ENCODE measurements around the gene KDM2A.

KDM2A gene

DNA sequence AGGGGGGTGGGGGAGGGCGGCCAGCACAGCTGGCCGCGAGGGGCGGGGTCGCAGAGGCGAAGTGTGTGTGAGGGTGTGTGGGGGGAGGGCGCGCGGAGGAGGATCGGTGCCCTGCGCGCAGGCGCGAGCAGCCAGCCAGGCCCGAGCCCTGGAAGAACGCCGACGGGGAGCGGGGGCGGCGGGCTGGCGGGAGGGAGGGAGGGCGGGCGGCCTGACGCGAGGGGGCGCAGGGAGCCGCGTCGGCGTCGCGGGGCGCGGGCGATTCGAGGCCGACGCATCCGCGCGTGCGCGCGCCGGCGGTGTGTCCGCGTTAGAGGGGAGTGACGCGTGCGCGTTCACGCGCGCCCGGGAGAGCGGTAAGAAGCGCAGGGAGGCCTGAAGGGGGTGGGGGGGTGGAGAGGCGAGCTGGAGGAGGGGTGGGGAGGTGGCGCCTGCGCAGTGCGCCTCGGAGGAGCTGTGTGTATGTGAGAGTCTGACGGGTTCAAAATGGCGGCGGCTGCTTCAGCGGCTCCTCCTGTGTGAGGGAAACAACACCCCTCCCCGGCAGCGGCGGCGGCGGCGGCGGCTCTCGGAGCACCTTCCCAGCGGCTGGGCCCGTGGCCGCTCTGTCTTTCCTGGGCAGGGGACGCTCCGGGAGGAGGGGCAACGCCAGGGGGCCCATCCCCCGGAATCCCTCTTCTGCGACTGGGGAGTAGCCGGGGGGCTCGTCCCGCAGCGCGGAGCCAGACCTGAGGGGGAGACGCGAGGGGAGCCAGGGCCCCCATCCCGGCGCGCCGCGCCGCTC is at the start of gene KDM2A:
Gene KDM2A, plus strand, starts transcription at position 463 of the 784 bp plus-strand sequence. CDS start 2,054 bp downstream, outside the sequence.
- DNase-seq (ENCODE audit: low read depth, low spot score): peak; percentile 100

DNA sequence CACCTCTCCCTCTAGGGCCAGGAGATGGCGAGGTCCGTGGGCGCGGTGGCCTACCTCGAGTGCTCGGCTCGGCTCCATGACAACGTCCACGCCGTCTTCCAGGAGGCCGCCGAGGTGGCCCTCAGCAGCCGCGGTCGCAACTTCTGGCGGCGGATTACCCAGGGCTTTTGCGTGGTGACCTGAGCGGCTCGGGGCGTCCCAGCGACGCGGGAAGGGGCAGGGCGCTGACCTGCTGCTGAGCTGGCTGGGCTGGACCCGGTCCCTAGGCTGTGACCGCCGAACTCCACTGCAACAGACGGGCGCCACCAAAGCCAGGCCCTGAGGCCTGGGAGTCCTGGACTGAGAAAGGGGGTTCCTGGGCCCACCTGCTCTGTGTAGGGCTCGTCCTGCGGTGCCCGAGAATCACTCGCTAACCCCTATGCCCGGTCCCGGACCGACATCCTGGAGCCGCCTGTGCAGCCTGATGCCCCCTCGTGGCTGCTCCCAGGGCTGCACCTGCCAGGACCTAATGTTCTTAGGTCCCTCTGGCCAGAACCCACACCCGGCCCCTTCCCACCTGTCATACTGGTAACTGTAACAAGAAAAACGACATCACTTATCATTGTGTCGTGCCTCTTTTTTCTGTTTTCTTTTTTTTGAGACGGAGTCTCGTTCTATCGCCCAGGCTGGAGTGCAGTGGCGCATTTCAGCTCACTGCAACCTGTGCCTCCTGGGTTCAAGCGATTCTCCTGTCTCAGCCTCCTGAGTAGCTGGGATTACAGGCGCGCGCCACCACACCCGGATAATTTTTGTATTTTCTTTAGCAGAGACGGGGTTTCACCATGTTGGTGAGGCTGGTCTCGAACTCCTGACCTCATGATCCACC is 47.4 kb upstream of the KDM2A start:
- peak; percentile 87 for DNase-seq (ENCODE audit: low read depth, low spot score)

DNA sequence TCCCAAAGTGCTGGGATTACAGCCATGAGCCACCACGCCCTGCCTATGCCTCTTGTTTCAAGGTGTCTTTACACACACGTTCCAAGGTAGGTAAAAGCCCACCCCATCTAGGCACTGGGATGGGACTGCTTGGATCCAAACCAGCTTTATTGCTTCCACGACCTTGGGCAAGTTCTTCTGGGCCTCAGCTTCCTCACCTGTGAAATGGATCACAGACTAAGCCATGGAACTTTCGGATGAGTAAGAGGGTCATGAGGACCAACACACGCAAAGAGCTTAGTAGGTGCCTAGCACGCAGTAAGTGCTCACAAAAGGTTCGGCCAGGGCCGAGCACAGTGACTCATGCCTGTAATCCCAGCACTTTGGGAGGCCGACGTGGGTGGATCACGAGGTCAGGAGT is 46.8 kb upstream of the KDM2A start:
- DNase-seq (ENCODE audit: low read depth, low spot score): no peak

DNA sequence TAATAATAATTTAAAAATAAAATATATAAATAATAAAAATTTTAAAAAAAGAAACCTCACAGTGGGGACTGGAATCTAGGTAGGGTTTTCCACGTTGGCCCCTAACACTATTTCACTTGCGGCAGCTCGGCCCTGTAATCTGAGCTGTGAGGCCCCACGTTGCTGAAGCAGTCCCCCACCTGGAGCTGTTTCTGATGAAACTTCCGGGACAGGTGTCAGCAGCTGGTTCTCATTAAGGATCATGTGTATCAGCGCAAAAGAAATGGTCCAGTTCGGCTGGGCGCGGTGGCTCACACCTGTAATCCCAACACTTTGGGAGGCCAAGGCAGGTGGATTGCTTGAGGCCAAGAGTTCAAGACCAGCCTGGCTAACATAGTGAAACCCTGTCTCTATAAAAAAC is 45.2 kb upstream of the KDM2A start:
- DNase-seq (ENCODE audit: low read depth, low spot score): no peak

DNA sequence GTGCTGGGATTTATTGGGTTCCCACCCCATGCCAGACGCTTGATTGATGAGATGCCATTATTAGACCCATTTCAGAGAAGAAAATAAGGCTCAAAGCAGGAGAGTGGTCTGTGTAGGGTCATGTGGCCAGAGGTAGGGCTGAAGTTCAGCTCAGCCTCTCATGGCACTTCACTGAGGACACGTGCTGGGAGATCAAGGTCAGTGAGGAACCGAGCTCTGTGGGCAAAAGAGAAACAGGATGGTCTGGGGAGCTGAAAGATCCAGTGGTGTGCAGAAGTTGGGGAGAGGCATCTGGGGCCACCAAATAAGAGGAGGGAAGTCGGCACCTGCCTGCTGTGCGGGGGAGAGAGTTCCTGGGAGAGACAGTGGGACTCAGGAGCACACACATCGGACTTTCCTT is 42.9 kb upstream of the KDM2A start:
- no peak for DNase-seq (ENCODE audit: low read depth, low spot score)

DNA sequence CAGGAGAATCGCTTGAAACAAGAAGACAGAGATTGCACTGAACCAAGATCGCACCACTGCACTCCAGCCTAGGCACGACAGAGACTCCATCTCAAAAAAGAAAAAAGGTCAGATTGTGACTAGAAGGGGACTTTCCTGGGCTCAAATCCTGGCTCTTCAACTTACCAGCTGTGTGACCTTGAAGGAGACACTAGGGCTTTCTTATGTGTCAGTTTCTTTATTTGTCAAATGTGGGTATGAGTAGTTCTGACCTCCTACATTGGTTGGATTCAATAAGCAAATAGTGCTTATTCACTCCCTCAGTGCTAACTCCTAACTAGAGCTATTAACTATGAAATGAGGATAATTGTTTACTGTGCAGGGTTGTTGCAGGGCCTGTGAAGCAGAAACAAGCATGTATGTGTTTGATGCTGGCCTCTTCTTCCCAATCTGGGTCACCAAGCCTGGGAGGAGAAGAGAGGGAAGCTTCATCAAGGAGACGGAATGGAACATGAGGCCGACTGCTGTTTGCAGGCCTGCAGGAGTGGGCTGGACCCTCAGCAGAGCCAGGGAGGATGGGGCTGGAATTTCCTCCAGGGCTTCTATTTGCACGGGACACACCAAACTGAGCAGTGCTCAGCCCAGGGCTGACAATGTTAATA is 39.9 kb upstream of the KDM2A start:
- DNase-seq (ENCODE audit: low read depth, low spot score): peak; percentile 0

DNA sequence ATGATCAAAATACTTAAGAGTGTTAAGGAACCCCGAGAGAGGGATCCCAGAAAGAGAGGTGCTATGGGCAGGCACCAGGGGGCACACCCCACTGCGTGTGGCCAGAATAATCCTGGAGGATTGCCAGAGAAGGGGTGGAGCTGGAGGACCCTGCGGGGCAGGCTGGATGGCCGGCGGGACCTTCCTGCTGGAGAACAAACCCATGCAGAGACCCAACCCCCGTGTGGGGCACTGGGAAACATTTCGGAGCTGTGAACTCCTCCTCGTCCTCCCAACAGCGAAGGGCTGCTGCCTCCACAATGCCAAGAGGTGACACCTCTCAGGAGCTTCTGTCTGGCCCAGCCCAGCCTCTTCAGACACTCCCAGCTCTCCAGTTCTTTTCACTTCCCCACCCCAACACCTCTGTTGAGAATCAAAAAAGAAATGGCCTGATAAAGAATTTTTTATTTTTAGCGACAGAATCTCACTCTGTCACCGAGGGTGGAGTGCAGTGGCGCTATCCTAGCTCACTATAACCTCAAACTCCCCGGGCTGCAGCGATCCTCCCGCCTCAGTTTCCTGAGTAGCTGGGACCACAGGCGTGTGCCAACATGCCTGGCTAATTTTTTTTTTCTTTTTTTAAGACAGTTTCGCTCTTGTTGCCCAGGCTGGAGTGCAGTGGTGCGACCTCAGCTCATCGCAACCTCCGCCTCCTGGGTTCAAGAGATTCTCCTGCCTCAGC is 36.8 kb upstream of the KDM2A start:
- peak; percentile 20 for DNase-seq (ENCODE audit: low read depth, low spot score)

DNA sequence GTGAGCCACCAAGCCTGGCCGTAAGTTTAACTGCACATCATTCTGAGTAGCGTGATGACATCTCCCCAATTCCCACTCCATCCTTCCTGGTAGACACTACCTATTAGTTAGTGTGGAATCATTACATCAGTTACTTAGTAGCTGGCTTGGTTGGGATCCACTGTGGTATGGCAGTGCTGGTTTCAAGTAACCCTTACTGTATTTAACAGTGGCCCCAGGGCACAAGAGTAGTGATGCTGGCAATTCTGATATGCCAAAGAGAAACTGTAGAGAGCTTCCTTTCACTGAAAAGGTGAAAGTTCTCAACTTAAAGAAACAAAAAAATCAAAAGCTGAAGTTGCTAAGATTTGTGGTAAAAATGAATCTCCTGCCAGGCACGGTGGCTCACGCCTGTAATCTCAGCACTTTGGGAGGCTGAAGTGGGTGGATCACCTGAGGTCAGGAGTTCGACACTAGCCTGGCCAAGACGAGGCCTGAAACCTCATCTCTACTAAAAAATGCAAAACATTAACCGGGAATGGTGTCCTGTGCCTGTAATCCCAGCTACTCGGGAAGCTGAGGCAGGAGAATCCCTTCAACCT is 35.2 kb upstream of the KDM2A start:
- DNase-seq (ENCODE audit: low read depth, low spot score): no peak

DNA sequence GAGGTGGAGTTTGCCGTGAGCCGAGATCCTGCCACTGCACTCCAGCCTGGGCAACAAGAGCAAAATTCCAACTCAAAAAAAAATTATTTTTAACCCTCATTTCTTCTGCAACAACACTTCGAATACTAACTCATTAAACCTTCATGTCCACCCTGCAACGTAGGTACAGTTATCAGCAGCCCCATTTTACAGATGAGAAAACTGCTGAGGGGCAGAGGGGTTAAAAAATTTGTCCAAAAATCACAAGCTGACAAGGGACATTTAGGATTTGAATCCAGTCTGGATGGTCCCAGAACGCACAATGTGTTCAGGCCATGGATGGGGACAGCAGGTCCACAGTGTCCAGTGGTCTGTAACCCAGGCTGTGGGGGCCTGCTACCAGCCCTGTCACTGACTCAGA is 33.4 kb upstream of the KDM2A start:
- no peak for DNase-seq (ENCODE audit: low read depth, low spot score)

DNA sequence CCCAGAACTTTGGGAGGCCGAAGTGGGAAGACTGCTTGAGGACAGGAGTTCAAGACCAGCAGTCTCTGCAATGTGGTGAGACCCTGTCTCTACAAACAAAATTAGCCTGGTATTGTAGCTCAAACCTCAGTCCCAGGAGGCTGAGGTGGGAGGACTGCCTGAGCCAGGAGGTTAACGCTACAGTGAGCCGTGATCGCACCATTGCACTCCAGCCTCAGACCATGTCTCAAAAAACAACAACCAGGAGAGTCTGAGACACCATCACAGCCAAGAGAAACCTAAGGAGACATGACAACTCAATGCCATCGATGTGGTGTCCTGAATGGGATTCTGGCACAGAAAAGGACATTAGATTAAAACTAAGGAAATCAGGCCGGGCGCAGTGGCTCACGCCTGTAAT is 28.3 kb upstream of the KDM2A start:
- DNase-seq (ENCODE audit: low read depth, low spot score): no peak

DNA sequence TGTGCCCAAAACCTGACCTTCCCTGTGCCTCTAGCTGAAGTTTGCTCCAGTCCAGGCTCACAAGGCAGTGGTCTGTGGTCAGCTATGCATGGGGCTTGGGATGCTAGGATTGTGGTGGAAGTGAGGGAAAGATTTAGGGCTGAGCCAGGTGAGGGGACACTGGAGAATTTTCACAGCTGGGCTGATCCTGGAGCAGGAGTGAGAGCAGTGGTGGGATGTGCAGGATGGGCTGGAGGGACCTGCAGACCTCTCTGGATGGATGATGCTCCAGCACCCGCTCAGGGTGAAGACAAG is 23.9 kb upstream of the KDM2A start:
- DNase-seq (ENCODE audit: low read depth, low spot score): no peak

DNA sequence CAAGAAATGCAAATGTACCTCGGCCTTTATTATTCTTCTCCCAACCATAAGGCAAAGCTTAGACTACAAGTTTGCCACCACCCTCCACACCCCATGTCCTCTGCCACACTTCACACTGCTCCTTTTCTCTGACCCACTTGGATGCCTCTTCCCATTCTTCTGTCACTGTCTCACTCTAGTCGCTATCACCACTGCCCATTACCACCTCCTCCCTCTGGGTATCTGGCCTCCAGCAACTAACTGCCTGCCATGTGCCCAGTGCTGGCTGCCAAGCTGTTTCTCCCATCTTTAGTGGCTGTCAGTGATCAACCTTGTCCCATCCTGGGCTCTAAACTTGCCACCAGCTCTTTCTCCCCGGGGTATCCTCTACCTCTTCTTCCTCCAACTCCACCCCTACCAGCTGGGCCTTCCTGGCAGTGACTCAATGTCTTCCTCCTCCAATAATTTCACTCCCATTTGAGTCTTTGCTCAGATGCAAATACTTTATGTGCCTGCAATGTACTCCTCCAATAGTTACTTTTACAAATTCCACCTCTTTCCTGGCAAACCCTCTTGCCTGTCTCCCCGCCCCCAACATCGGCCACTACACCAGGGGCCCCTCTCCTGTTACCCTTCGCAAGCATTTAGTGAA is 20.1 kb upstream of the KDM2A start:
- DNase-seq (ENCODE audit: low read depth, low spot score): no peak

DNA sequence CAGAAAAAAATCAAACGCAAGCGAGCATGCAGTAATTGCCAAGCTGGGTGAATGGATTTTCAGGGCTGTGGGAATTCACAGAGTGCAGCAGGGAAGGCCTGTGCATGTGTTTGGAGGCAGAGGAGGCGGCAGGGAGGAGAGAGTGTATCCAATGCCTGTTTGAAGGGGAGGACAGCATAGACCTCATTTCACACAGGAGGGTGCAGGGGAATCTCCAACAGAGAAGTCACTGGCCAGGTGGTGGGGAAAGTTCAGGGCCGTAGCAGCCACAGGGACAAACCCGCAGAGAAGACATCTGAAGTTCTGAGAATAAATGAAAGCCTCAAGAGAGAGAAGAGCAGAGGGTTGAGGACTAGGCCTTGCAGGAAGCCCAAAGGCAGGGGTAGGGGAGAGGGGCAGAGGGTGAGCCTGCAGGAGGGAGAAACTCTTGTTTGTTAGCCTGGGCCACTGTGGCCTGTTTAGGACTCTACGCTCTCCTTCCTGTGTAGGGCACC is 19.2 kb upstream of the KDM2A start:
- no peak for DNase-seq (ENCODE audit: low read depth, low spot score)

DNA sequence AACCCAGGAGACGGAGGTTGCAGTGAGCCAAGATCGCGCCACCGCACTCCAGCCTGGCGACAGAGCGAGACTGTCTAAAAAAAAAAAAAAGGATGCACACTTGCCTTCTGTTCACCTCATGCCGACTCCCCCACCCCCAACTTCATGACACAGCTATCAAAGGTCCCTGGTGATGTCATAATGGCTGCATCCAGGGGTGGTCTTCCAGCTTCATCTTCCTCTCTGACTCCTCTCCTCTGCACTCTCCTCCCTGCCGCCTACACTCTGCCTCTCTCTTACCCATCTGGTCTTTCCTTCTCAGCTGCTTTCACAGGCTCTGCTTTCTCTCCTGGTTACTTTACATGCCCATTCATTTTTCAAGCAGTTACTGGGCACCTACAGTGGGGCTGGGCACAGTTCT is 16.4 kb upstream of the KDM2A start:
- DNase-seq (ENCODE audit: low read depth, low spot score): no peak

DNA sequence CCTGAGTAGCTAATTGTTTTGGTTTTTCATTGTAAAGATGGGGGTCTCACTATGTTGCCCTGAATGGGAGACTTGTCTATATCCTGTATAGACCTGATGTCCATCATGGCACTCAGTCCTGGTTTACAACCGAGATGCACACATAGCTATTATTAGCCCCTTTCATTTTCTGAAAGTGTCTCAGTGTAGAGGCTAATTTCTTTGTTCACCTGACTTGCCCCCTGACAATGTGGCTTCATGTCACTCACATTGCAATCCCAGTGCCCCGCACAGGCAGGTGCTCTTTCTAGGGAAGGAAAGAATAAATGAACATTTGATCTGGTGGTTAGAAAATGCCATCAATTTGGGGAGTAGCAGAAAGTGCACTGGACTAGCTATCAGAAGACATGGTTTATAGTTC is 13.1 kb upstream of the KDM2A start:
- DNase-seq (ENCODE audit: low read depth, low spot score): no peak

DNA sequence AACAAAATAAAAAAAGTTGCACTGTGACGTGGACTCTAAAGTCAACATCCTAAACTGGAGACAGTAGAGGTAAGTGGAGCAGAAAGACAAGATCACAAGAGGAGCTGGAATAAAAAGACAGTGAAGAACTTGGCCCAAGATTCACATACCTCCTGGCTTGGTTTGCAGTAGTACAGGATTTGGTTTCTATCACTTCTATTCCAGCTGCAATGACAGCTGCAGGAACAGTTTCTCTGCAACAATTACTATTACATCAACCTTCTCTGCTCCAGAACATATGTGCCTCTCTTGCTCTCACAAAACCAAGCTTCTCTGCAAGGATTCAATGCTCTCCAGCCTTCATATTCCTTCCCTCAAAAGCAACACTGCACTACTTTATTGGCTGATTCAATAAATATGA is 7.8 kb upstream of the KDM2A start:
- DNase-seq (ENCODE audit: low read depth, low spot score): no peak

DNA sequence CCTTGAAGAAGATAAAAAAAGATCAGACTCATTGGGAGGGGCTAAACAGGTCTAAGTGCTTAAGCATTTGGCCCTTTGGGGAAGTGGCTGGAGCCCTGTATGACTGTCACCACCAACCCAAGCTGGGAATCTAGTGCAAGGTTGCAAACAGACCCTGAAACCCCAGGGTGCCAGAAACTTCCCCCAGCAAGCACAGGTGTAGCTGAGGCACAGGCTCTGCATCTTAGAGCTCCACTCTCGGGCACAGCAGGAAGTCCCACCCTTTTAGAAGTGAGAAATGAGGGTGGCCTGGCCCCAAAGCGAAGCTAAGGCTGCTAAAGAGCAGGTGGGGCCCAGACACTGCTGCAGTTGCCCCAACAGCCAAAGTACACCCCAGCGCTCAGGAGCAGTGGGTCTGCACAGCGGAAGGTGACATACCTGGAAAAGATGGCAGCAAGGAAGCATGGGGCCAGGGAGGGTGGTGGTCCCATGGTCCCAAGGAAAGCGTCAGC is 5.8 kb upstream of the KDM2A start:
- no peak for DNase-seq (ENCODE audit: low read depth, low spot score)

DNA sequence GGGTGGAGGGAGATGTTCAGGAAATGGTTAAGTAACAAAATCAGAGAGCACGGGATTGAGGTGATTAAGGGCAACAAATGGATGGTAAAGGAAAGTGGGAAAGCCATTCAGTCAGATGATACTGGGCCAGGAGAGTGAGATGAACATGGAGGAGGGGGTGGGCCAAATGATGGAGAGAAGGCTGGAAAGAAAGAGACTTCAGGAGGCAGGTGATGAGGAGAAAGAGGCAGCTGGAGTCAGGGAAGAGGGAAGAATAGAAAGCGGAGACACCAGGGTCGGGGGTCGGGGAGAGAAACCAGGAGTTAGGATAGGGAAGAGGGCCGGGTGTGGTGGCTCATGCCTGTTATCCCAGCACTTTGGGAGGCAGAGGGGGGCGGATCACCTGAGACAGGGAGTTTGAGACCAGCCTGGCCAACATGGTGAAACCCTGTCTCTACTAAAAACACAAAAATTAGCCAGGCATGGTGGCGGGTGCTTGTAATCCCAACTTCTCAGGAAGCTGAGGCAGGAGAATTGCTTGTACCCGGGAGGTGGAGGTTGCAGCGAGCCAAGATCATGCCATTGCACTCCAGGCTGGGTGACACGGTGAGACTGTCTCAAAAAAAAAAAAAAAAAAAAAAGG is 4.7 kb upstream of the KDM2A start:
- DNase-seq (ENCODE audit: low read depth, low spot score): no peak

DNA sequence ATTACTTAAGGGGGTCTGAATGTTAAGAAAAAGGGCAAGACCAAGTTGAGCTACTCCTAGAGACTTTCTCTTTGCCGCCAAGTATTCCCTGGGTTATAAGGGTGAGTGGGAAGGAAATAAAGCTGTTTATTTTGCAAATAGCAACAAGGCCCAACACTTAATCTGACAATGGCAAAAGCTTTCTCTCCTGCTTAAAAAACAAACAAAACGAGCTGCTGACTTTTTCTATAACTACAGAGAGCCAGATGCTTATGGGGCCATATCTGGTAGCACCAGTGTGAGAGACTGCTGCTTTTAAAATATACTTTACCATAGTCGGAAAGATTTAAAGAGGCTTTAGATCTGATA is 2.3 kb upstream of the KDM2A start:
- DNase-seq (ENCODE audit: low read depth, low spot score): no peak

DNA sequence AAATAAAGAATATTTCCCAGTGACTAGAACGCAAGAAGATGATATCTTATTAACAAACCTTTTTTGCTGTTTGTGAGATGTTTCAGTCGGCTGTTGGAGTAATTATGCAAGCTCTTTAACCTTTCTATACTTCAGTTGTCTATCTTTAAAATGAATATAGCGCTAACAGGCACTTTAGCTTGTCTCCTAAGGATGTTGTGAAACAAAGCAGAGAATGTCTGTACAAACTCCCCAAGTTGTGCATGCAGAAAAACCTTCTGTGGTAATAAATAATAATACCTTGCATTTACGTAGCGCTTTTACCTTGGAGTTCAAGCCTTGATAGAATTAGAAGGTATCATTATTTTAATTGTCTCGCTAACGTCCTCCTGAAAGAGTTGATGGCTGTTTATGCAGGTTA is 1.9 kb upstream of the KDM2A start:
- DNase-seq (ENCODE audit: low read depth, low spot score): no peak

Measured in astrocyte of the hippocampus (primary cell).